ENCODE results near the gene SEMA5B.

Gene SEMA5B

GRCh38 chr3:122940628-122941086, 86.9 kb downstream of the SEMA5B start:
- no peak overlapping the region for H3K27ac ChIP-seq (replicated peaks; ENCODE audit: low read length)
- H3K79me1 ChIP-seq (ENCODE audit: low read depth, low read length): peaks cover 2% of the 10 kb centered on the region
- no peak overlapping the region for H2BK5ac ChIP-seq (ENCODE audit: low read length)
- peaks cover 0 to 2% of the 10 kb centered on the region in 2 donors for H3K4me1 ChIP-seq (ENCODE audit: control insufficient read depth in 2 of 2, insufficient read depth in 1 of 2, low read depth in 1 of 2, low read length in 2 of 2)
- H2AK5ac ChIP-seq (ENCODE audit: low read depth, low read length): no peak overlapping the region
- no peak overlapping the region for H2BK120ac ChIP-seq (ENCODE audit: low read depth, low read length)
- no peaks in the 10 kb centered on the region for H3K9me3 ChIP-seq (replicated peaks in 1 of 2; ENCODE audit: control insufficient read depth in 2 of 2, insufficient read depth in 1 of 2, low read depth in 1 of 2, low read length in 2 of 2)
- H3K23ac ChIP-seq (ENCODE audit: low read depth, low read length, poor library complexity): no peak overlapping the region
- H4K91ac ChIP-seq (ENCODE audit: low read depth, low read length, poor library complexity): no peak overlapping the region
- H3K4me3 ChIP-seq (ENCODE audit: low read length in 2 of 2): no peak overlapping the region
- H3K36me3 ChIP-seq (replicated peaks in 1 of 2; ENCODE audit: control insufficient read depth in 2 of 2, insufficient read depth in 2 of 2, low read length in 2 of 2): peaks cover 0 to 100% of the 10 kb centered on the region in 2 donors
- H3K4me2 ChIP-seq (ENCODE audit: insufficient read depth, low read length, poor library complexity, severe bottlenecking): no peak overlapping the region
- H2BK15ac ChIP-seq (ENCODE audit: low read length): no peak overlapping the region
- no peak overlapping the region for H3K4ac ChIP-seq (ENCODE audit: low read length)
- H2AFZ ChIP-seq (ENCODE audit: low read length): no peak overlapping the region
- H4K8ac ChIP-seq (ENCODE audit: low read depth, low read length): no peak overlapping the region
- H3K27me3 ChIP-seq (ENCODE audit: control insufficient read depth in 3 of 3, insufficient read depth in 3 of 3, low read depth in 1 of 3, low read length in 3 of 3): no peaks in the 10 kb centered on the region
- WGBS, 2 donors (ENCODE audit: extremely low coverage in 2 of 2, insufficient read length in 2 of 2, insufficient replicate concordance in 1 of 2): no CpG with 5 or more reads among the region's 5 CpGs
- H3K9ac ChIP-seq (ENCODE audit: low read depth, low read length, poor library complexity): no peak overlapping the region
- no peak overlapping the region for H2BK12ac ChIP-seq (ENCODE audit: low read length)
- DNase-seq (ENCODE audit: low spot score): no peak
- no peak overlapping the region for H3K14ac ChIP-seq (ENCODE audit: low read length)
- no peak overlapping the region for H3K18ac ChIP-seq (ENCODE audit: low read length)

GRCh38 chr3:122938783-122939425, 88.7 kb downstream of the SEMA5B start:
- Histone ChIP-seq H3K4me2 (ENCODE audit: insufficient read depth, low read length, poor library complexity, severe bottlenecking) (no peak overlapping the region), H2AK5ac (ENCODE audit: low read depth, low read length) (no peak overlapping the region), H4K91ac (ENCODE audit: low read depth, low read length, poor library complexity) (no peak overlapping the region), H3K4ac (ENCODE audit: low read length) (no peak overlapping the region), H3K23ac (ENCODE audit: low read depth, low read length, poor library complexity) (no peak overlapping the region), H3K27me3 (ENCODE audit: control insufficient read depth in 3 of 3, insufficient read depth in 3 of 3, low read depth in 1 of 3, low read length in 3 of 3) (no peaks in the 10 kb centered on the region), H3K79me1 (ENCODE audit: low read depth, low read length) (peaks cover 2% of the 10 kb centered on the region), H2BK120ac (ENCODE audit: low read depth, low read length) (no peak overlapping the region), H3K4me1 (ENCODE audit: control insufficient read depth in 2 of 2, insufficient read depth in 1 of 2, low read depth in 1 of 2, low read length in 2 of 2) (peaks cover 0 to 2% of the 10 kb centered on the region in 2 donors), H3K18ac (ENCODE audit: low read length) (no peak overlapping the region), H3K4me3 (ENCODE audit: low read length in 2 of 2) (no peak overlapping the region), H2BK15ac (ENCODE audit: low read length) (no peak overlapping the region), H3K9me3 (replicated peaks in 1 of 2; ENCODE audit: control insufficient read depth in 2 of 2, insufficient read depth in 1 of 2, low read depth in 1 of 2, low read length in 2 of 2) (no peaks in the 10 kb centered on the region), H3K9ac (ENCODE audit: low read depth, low read length, poor library complexity) (no peak overlapping the region), H3K36me3 (replicated peaks in 1 of 2; ENCODE audit: control insufficient read depth in 2 of 2, insufficient read depth in 2 of 2, low read length in 2 of 2) (peaks cover 0 to 99% of the 10 kb centered on the region in 2 donors), H2BK12ac (ENCODE audit: low read length) (no peak overlapping the region), H3K27ac (replicated peaks; ENCODE audit: low read length) (no peak overlapping the region), H2AFZ (ENCODE audit: low read length) (no peak overlapping the region), H2BK5ac (ENCODE audit: low read length) (no peak overlapping the region), H4K8ac (ENCODE audit: low read depth, low read length) (no peak overlapping the region), H3K14ac (ENCODE audit: low read length) (no peak overlapping the region)
- WGBS, 2 donors (ENCODE audit: extremely low coverage in 2 of 2, insufficient read length in 2 of 2, insufficient replicate concordance in 1 of 2): no CpG with 5 or more reads among the region's 9 CpGs
- no peak for DNase-seq (ENCODE audit: low spot score)

GRCh38 chr3:122937745-122938144, 89.8 kb downstream of the SEMA5B start:
- H3K4me1 ChIP-seq (ENCODE audit: control insufficient read depth in 2 of 2, insufficient read depth in 1 of 2, low read depth in 1 of 2, low read length in 2 of 2): peaks cover 0 to 2% of the 10 kb centered on the region in 2 donors
- no peaks in the 10 kb centered on the region for H3K9me3 ChIP-seq (replicated peaks in 1 of 2; ENCODE audit: control insufficient read depth in 2 of 2, insufficient read depth in 1 of 2, low read depth in 1 of 2, low read length in 2 of 2)
- peaks cover 2% of the 10 kb centered on the region for H3K79me1 ChIP-seq (ENCODE audit: low read depth, low read length)
- no peak overlapping the region for H2BK5ac ChIP-seq (ENCODE audit: low read length)
- H2AK5ac ChIP-seq (ENCODE audit: low read depth, low read length): no peak overlapping the region
- H2BK12ac ChIP-seq (ENCODE audit: low read length): no peak overlapping the region
- peaks cover 0 to 98% of the 10 kb centered on the region in 2 donors for H3K36me3 ChIP-seq (replicated peaks in 1 of 2; ENCODE audit: control insufficient read depth in 2 of 2, insufficient read depth in 2 of 2, low read length in 2 of 2)
- no CpG with 5 or more reads among the region's 4 CpGs for WGBS, 2 donors (ENCODE audit: extremely low coverage in 2 of 2, insufficient read length in 2 of 2, insufficient replicate concordance in 1 of 2)
- H3K9ac ChIP-seq (ENCODE audit: low read depth, low read length, poor library complexity): no peak overlapping the region
- no peak overlapping the region for H3K4me3 ChIP-seq (ENCODE audit: low read length in 2 of 2)
- H3K27me3 ChIP-seq (ENCODE audit: control insufficient read depth in 3 of 3, insufficient read depth in 3 of 3, low read depth in 1 of 3, low read length in 3 of 3): no peaks in the 10 kb centered on the region
- no peak overlapping the region for H2BK15ac ChIP-seq (ENCODE audit: low read length)
- H3K23ac ChIP-seq (ENCODE audit: low read depth, low read length, poor library complexity): no peak overlapping the region
- no peak overlapping the region for H2BK120ac ChIP-seq (ENCODE audit: low read depth, low read length)
- no peak overlapping the region for H3K4ac ChIP-seq (ENCODE audit: low read length)
- H3K14ac ChIP-seq (ENCODE audit: low read length): no peak overlapping the region
- H2AFZ ChIP-seq (ENCODE audit: low read length): no peak overlapping the region
- H4K91ac ChIP-seq (ENCODE audit: low read depth, low read length, poor library complexity): no peak overlapping the region
- no peak overlapping the region for H4K8ac ChIP-seq (ENCODE audit: low read depth, low read length)
- no peak for DNase-seq (ENCODE audit: low spot score)
- no peak overlapping the region for H3K27ac ChIP-seq (replicated peaks; ENCODE audit: low read length)
- H3K4me2 ChIP-seq (ENCODE audit: insufficient read depth, low read length, poor library complexity, severe bottlenecking): no peak overlapping the region
- no peak overlapping the region for H3K18ac ChIP-seq (ENCODE audit: low read length)

- Histone ChIP-seq H3K4me1 (ENCODE audit: control insufficient read depth in 2 of 2, insufficient read depth in 1 of 2, low read depth in 1 of 2, low read length in 2 of 2) (peaks cover 0 to 2% of the 10 kb centered on the region in 2 donors), H2AFZ (ENCODE audit: low read length) (no peak overlapping the region), H2BK120ac (ENCODE audit: low read depth, low read length) (no peak overlapping the region), H3K4ac (ENCODE audit: low read length) (no peak overlapping the region), H3K27ac (replicated peaks; ENCODE audit: low read length) (no peak overlapping the region), H2BK5ac (ENCODE audit: low read length) (no peak overlapping the region), H2BK15ac (ENCODE audit: low read length) (no peak overlapping the region), H3K36me3 (replicated peaks in 1 of 2; ENCODE audit: control insufficient read depth in 2 of 2, insufficient read depth in 2 of 2, low read length in 2 of 2) (peaks cover 0 to 98% of the 10 kb centered on the region in 2 donors), H3K18ac (ENCODE audit: low read length) (no peak overlapping the region), H3K79me1 (ENCODE audit: low read depth, low read length) (peaks cover 2% of the 10 kb centered on the region), H3K4me2 (ENCODE audit: insufficient read depth, low read length, poor library complexity, severe bottlenecking) (no peak overlapping the region), H4K91ac (ENCODE audit: low read depth, low read length, poor library complexity) (no peak overlapping the region), H3K23ac (ENCODE audit: low read depth, low read length, poor library complexity) (no peak overlapping the region), H2BK12ac (ENCODE audit: low read length) (no peak overlapping the region), H3K4me3 (ENCODE audit: low read length in 2 of 2) (no peak overlapping the region), H3K9ac (ENCODE audit: low read depth, low read length, poor library complexity) (no peak overlapping the region), H3K14ac (ENCODE audit: low read length) (no peak overlapping the region), H3K9me3 (replicated peaks in 1 of 2; ENCODE audit: control insufficient read depth in 2 of 2, insufficient read depth in 1 of 2, low read depth in 1 of 2, low read length in 2 of 2) (no peaks in the 10 kb centered on the region), H3K27me3 (ENCODE audit: control insufficient read depth in 3 of 3, insufficient read depth in 3 of 3, low read depth in 1 of 3, low read length in 3 of 3) (no peaks in the 10 kb centered on the region), H4K8ac (ENCODE audit: low read depth, low read length) (no peak overlapping the region), H2AK5ac (ENCODE audit: low read depth, low read length) (no peak overlapping the region)
- no peak for DNase-seq (ENCODE audit: low spot score)
- no CpG with 5 or more reads among the region's 5 CpGs for WGBS, 2 donors (ENCODE audit: extremely low coverage in 2 of 2, insufficient read length in 2 of 2, insufficient replicate concordance in 1 of 2)
Observed at GRCh38 chr3:122936986-122937385, 90.6 kb downstream of the SEMA5B start.

Measured in neuronal stem cell (in vitro differentiated cells).